CD4-positive, alpha-beta T cell treated with Interleukin-10 for 1 hour (primary cell): ENCODE data around the gene CDH4.
"Not testable (repeated sequence)": the region's sequence is repeated elsewhere in the genome, so short reads cannot be mapped to it uniquely, and the experiment has no call there.

Experiments
- DNase-seq: peaks from one replicate; pipeline ENCODE4 v3.0.0-alpha.2; 2020

CDH4 gene

DNA sequence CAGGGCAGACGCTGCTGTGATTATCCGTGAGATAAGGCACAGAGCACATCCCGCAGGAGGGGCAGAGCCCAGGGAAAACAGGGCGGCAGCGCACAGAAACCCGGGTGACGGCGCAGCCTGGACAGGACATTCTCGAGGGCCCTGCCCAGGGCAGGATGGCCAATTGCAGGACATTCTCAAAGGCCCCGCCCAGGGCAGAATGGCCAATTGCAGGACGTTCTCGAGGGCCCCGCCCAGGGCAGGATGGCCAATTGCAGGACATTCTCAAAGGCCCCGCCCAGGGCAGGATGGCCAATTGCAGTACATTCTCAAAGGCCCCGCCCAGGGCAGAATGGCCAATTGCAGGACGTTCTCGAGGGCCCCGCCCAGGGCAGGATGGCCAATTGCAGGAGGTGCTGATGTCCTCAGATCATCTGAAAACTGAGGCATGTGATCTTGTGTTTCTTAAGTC is 173.5 kb downstream of the CDH4 start:
- not testable (repeated sequence) for DNase-seq

DNA sequence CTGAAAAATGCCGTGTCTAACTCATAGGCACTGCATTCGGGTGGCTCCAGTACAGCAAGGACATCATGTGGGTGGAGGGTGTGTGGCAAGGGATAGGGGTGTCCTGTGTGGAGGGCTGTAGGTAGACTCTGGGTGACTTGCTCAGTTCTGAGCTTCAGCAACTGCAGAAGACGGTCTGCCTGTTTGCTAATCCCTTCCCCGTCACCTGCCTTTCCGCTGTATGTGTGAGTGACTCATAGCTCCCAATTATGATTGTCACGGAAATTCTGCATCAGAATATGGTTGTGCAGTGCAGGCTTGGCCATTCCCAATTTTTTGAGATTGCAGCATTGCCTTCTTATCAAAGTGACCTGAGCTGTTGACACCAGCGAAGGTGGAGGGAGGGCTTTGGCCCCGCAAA is 174.3 kb downstream of the CDH4 start:
- DNase-seq: no peak

DNA sequence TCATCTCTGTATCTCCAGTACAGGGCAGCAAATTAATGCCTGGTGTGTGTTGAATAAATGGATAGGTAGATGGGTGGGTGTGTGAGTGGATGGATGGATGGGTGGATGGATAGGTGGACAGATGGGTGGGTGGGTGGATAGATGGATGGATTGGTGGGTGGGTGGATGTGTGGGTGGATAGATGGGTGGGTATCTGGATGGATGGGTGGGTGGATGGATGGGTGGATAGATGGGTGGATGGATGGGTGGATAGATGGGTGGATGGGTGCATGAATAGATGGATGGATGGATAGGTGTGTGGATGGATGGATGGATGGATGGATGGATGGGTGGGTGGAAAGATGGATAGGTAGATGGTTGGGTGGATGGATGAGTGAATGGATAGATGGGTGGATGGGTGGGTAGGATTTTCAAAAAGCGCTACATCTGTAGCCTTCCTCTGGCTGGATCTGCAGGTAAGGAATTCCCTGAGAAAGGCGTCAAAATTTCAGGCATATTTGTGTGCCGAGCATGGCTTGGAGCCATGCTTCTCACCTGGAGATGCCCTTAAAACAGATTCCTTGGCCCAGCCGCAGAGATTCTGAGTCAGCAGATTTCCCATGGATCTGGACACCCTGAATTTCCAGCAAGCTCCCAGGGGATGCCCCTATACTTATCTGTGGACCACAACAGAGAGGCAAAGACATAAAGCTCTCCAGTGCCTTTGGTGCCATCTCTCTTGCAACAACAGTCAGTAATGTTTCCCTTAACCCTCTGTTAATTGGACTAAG is 177.6 kb downstream of the CDH4 start:
- DNase-seq: no peak

DNA sequence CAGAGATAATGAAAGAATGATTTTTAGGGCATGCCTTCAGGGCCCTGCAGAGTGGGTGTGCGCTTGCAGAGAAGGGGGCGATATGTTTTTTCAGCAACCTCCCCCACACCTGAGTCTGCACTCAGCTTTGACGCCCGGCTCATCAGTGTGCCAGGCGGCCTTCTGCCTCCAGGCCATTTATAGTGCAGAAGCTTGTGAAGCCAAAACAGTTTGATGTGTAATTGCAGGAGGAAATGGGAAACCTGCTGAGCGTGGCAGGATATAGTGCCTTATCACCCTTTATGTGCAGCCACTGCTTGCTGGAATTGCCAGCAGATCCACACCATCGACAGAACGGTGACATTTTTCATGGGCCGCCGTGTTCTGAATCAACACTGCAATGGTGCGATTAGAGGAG is 178.2 kb downstream of the CDH4 start:
- DNase-seq: no peak

DNA sequence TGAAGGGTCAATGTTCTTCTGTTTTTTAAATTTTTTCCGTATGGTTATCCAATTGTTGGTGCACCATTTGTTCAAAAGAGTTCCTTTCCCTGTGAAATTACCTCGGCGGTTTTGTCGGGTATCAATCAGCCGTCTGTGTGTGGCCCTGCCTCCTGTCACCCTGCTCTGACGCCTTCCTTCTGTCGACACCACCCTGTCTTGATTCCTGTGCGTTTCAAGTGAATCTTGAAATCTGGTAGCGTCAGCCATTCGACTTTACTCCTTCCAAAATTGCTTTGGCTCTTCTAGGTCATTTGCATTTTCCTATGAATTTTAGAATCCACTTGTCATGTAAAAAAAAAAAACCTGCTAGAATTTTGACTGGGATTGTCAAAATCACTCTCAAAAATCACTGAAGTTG is 181.1 kb downstream of the CDH4 start:
- DNase-seq: no peak

DNA sequence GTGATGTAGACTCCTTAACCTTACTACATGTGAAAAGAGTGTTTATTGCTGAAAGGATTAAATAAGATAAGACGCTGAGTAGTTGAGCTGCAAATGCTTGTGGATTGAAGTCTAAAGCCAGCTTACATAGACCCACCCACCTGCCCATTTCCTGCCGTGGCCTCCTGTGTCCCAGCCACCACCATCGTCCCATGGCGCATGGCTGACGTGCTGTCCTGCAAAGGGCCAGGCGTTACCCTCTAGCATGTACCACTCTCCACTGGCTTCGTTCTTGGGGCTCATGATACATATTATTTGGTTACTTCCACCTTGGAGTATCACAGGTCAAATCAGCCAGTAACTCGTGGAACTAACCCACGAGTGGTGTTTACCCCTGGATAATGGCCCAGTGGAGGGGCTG is 181.8 kb downstream of the CDH4 start:
- DNase-seq: no peak

DNA sequence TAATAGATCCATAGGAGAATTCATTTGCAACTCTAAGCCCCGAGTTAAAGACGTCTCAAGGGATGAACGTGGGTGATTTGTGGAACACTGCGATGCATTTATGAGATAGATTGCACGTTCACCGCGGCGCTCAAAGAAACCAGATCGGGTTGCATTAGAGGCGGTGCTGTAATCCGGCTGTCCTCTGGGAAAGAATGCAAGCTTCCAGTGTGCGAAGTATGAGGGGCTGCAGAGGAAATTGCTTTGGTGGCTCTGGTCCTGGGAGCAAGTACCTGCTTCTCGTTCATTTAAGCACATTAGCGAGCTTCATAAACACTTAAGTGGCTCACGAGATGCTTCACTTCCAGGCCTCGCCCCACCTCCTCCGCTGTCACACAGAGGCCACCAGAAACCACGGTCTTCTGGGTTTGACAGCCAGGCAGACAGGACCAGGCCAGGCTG is 182.3 kb downstream of the CDH4 start:
- DNase-seq: no peak

DNA sequence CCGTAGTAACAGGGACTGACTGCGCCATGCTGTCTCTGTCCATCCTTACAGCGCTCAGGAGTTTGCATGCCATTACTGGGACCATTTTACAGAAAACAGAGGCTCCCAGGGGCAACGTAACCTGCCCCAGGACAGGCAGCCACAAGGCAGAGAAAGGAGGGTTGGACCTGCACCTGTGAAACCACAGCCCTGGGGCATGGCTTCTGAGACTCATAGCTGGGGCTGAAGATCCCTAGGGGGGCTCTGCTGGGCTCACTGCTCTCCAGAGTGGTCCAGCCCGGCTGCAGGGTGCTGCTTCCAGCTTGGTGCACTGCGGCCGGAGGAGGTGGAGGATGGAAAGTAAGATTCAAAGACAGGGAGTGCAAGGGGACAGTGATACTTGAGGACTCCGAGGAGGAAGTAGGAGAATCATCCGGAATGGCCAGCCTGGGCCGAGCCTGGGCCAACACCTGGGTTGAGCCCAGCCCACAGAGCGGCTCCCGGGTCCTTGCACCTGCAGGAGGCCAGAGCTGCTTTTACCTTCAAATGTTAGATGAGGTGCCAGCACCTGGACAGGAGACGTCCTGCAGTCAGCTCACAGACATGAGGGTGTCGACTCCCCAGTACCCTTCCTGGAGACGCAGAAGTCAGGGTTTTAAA is 183.2 kb downstream of the CDH4 start:
- DNase-seq: no peak

DNA sequence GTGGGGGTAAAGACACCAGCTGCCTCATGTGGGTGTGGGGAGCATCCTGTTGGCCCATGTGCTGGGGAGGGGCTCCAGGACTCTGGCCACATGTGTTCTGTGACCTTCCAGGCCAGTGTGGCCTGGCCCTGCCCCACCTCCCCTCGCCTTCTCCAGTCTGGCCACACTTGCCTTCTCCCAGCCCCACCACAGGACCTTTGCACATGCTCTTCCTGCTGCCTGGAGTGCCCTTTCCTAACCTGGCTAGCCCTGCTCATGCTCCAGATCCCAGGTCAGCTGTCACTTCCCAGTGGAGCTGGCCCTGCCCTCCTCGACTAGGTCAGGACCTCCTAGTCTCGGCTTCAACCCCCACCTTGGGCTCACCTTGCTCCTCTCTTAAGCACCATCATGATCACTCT is 183.8 kb downstream of the CDH4 start:
- no peak for DNase-seq

DNA sequence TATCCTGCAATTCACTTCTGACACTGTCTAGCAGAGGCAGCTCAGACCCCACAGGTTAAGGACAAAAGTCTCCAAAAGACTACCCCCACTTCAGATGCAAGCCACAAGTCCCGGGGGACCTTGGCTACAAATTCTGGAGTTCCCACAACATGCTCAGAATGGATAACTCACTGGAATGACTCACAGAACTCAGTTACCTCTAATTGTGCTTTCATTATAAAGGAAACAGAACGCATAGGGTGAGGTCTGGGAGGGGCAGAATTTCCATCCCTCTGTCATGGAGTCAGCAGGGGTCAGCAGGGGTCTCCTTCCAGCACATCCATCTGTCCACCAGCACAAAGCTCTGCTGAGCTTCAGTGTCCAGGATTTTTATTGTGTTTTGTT is 184.2 kb downstream of the CDH4 start:
- no peak for DNase-seq

DNA sequence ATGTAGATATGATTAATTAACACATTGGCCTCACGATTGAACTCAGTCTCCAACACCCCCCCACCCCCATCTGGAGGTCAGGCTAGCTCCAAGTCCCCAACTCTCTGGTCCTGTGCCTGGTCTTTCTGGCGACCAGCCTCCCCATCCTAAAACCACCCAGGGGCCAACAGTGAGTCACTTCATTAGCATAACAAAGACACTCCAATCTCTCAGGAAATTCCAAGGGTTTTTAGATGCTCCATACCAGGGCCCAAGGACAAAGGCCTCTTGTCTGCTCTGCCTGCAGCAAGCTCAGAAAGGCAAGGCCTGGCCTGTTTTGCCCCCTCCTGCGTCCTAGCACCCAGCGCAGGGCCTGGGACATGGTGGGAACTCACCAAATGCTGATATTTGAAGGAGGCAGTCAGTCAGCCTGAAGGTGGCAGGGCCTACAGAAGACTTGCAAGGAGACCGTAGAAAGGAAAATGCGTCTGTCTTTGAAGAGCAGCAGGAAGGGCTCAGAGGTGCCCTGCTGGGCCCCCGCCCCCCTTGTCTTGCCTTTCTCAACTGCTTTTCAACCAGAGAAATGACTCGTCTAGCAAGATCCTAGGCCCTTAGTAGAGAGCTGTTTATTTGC is 184.7 kb downstream of the CDH4 start:
- DNase-seq: no peak

DNA sequence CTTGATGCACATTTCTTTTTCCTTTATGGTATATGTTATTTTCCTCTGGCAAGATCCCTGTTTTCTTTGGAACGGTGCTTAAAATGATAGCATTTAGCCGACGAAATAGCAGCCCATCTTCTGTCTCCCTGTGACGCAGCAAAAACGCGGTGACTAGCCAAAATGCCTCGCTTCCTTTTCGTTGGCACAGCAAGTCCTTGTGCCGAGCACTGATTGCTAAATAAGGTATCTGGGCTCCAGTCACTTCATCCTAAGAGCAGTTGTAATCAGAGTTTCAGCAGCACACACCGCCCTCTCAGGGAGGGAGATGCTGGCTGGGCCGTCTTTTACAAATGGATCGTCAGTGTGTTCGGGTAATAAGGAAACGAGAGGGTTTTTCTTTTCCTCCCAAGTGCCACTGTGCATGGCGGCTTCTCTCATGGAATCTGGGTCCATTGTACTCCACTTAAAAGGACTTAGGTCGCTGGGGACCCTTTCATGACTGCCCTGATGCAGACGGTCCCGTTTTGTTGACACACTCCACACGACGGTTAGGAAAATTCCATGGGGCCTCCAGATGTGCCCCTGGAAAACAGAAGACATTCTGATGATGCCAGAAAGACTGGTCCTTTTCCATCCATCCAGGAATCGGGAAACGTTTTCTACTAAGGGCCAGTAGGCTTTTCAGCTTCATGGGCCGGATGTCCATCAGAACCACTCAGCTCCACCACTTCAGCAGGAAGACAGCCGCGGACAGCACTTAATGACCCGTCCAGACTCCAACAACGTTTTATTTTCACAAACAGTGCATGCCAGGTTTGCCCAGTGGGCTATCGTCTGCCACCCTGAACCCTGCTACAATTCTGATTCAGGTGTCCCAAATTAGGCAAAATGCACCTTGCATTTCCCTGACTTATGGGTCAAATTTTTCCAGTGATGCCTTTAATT is 185.5 kb downstream of the CDH4 start:
- no peak for DNase-seq

DNA sequence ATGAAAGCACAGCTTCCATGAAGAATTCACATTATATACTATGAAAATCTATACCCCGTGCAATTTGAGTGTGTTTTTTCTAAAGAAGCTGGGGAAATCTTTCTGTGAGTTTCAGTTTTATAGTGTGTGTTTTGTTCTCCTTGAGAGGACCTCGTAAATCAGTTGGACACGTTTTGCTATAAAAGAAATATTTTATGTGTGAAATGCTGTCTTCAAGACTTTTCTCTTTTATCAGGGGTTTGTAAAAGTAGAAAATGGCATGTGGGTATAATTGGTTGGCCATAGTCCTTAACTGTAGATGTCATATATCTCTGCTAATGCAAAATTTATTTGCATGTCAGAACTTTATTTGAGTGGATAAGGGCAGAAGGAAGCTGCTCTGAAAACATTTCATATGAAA is 186.2 kb downstream of the CDH4 start:
- DNase-seq: no peak

DNA sequence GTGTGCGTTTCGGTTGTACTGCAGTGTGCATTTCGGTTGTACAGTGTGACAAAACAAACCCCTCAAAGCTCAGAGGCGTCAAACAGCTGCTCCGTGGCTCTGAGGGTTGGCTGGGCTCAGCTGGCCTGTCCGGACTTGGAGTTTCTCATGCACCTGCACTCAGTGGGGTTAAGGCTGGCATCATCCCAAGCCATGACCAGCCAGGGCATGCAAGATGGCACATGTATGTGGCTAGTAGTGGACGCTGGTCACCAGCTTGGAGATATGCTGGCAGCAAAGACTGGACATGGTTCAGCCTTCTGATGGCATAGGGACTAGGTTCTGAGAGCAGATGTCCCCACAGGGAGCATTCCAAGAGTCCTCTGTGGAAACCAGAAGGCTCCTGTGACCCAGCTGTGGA is 187.2 kb downstream of the CDH4 start:
- no peak for DNase-seq

DNA sequence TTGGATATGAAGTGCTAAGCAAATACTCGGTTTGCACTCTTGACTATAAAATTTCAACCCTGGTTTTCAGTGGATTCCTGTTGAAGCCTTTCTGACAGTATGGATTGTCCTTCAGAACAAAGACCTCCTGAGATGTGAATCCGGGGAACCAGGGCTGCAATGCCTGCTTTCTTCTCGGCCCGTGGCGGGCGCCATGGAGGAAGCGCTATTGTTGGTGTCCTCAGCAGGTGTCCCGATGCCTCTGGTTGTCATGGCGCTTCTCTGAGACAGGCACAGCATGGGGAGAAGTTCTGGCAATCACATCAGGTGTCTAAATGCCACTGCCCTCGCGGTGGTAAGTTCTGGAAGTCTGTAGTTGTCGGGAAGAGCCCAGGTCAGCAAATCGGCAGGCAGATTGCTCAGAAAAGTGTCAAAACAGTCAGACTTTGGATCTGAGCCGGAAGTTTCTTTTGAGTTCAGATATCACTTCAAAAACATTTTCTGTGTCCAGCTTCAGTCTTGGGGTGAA is 188.5 kb downstream of the CDH4 start:
- no peak for DNase-seq

DNA sequence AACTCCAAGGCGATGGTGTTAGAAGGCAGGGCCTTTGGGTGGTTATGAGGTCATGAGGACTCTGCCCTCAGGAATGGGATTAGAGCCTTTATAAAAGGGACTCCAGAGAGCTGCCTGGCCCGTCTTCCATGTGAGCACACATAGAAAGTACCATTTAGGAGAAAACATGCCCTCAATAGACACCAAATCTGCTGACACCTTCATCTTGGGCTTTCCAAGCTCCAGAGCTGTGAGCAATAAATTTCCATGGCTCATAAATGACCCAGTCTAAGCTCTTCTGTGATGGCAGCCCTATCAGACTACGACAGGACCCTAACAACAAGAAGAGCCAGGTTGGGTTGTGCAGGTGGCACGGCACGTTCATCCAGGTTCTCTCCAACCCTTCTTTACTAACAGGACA is 189.5 kb downstream of the CDH4 start:
- DNase-seq: no peak

DNA sequence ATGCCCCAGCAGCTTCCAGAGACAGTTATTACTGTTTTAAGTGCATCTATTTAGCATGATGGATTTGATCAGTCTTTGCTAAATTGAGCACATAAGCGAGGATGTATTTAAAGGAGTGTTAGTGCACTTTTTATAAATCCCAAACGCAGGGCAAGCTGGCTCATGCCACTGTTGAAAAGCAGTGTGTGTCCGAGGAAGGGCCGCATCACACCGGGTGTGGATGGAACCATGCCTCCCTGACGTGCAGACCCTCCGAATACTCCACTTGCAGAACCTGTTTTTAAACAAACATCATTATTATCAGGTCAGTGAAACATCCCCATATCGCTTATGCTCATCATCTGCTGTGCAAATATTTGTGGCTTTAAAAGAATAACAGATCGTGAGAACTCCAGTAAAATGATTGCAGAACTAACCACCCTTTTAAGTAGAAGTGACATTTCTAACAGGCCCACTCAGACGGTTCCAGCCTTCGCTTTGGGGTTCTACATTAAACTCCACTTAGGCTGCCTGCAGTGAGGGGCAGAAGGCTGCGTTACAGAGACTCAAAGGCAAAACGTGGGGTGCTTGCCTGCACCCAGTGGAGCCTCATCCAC is 190.1 kb downstream of the CDH4 start:
- no peak for DNase-seq

DNA sequence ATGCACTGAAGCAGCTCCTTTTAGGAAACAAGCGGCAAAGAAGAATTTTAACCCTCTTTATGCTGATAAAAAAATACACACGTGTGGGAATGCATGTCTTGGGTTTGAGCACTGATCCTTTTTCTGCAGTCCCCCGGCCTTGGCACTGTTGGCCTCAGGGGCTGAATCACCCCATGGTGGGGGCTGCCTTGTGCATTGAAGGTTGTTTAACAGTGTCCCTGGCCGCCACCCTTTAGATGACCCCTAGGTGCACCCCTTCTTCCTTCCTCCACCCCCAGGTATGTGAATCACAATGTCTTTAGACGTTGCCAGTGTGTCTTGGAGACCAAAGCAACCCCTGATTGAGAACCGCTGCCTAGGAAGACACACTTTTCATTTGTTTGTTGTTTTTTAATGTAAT is 190.7 kb downstream of the CDH4 start:
- no peak for DNase-seq

DNA sequence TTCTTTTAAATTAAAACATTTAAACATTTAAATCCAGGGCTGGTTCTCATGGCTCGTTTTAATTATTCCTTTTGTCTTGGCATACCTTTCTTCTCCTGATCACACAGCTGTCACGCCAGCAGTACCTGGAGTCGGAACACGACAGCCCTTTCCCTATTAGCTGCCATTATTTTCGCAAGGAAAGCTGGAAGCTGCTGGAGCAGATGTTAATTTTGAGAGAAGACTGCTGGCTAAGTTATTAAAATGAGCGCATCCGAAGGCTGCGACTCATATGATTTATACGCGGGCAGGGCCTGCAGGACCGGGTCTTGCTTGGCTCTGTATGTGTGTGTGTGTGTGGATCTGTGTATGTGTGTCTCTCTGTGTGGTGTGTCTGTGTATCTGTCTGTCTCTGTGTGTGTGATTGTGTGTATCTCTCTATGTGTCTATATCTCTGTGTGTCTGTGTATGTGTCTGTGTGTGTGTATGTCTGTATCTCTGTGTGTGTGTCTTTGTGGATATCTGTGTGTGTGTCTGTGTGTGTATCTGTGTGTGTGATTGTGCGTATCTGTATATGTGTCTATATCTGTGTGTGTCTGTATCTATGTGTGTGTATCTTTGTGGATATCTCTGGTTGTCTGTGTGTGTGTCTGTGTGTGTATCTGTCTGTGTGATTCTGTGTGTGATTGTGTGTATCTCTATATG is 191.5 kb downstream of the CDH4 start:
- DNase-seq: no peak

DNA sequence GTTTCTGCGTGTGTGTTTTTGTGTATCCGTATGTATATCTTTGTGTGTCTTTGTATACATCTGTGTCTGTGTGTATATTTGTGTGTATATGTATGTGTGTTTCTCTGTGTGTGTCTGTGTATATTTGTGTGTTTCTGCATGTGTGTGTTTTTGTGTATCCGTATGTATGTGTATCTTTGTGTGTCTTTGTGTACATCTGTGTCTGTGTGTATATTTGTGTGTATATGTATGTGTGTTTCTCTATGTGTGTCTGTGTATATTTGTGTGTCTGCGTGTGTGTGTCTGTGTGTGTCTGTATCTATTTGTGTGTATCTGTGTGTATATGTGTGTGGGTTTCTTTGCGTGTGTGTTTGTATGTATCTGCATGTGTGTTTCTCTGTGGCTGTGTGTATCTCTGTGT is 192.6 kb downstream of the CDH4 start:
- DNase-seq: no peak

DNA sequence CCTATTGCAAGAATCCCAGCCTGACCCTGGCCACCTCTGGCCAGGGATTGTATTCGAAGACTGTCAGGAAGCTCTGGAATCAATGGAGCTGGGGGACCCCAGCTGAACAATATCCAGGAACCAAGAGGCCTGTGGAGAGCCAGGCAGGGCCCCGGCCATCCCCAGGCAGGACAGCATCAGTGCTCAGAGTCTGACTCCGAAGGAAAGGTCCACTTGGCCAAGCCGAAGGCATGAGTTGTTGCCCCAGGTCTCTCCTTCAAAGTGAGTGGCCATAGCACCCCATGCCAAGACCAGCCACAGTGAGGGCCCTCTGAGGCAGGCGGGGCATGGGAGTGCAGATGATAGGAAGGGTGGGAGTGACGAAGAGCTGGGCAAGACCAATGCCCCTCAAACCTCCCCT is 193.1 kb downstream of the CDH4 start:
- no peak for DNase-seq

DNA sequence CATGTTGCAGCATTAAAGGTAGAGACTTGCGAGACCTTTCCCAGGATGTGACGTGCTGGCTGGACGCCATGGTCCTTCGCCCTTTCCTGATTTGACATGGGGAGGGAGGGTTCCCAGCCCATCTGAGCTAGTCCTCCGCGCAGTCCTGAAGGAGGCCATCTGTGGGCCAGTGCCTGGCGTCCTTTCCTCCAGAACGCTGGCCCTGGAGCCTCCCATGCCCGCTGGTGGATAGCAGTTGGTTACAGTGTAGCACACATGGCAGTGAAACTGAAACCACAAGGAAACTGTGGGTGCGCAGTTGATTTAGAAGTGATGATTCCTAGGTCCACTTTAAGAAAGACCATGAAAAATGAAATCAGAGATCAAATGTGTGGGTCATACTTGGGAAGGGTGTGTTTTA is 193.7 kb downstream of the CDH4 start:
- no peak for DNase-seq
